ENCODE results near the gene CNIH2.

CNIH2 gene

GRCh38 chr11:66278363-66279091 lies 552 bp downstream of the CNIH2 start:
- Histone ChIP-seq H3K4me3 (ENCODE audit: low read length) (peak overlapping the region; percentile 53), H3K27ac (ENCODE audit: low read depth, low read length) (no peak overlapping the region), H3K9me3 (ENCODE audit: insufficient read depth, low read depth, low read length) (no peaks in the 10 kb centered on the region), H3K27me3 (ENCODE audit: insufficient read depth, low read length) (no peaks in the 10 kb centered on the region), H3K4me1 (ENCODE audit: insufficient read depth, low read length) (peaks cover 10% of the 10 kb centered on the region), H3K9ac (ENCODE audit: low read depth, low read length) (no peak overlapping the region), H3K36me3 (ENCODE audit: insufficient read depth, low read length) (peaks cover 18% of the 10 kb centered on the region)
- under 1% methylated on average over 26 of the region's 45 CpGs for WGBS

- Histone ChIP-seq H3K4me3 (ENCODE audit: low read length) (peak overlapping the region; percentile 53), H3K36me3 (ENCODE audit: insufficient read depth, low read length) (peaks cover 13% of the 10 kb centered on the region), H3K9ac (ENCODE audit: low read depth, low read length) (no peak overlapping the region), H3K9me3 (ENCODE audit: insufficient read depth, low read depth, low read length) (no peaks in the 10 kb centered on the region), H3K27ac (ENCODE audit: low read depth, low read length) (no peak overlapping the region), H3K27me3 (ENCODE audit: insufficient read depth, low read length) (no peaks in the 10 kb centered on the region), H3K4me1 (ENCODE audit: insufficient read depth, low read length) (peaks cover 10% of the 10 kb centered on the region)
- 35% methylated on average over 15 of the region's 15 CpGs for WGBS
Observed at GRCh38 chr11:66279092-66279734, 1.2 kb downstream of the CNIH2 start.

- Histone ChIP-seq H3K4me3 (ENCODE audit: low read length) (no peak overlapping the region), H3K27me3 (ENCODE audit: insufficient read depth, low read length) (no peaks in the 10 kb centered on the region), H3K4me1 (ENCODE audit: insufficient read depth, low read length) (peaks cover 10% of the 10 kb centered on the region), H3K27ac (ENCODE audit: low read depth, low read length) (no peak overlapping the region), H3K9ac (ENCODE audit: low read depth, low read length) (no peak overlapping the region), H3K36me3 (ENCODE audit: insufficient read depth, low read length) (peaks cover 7% of the 10 kb centered on the region), H3K9me3 (ENCODE audit: insufficient read depth, low read depth, low read length) (no peaks in the 10 kb centered on the region)
- 49% methylated on average over 14 of the region's 14 CpGs for WGBS
Observed at GRCh38 chr11:66280428-66280827, 2.5 kb downstream of the CNIH2 start.

- Histone ChIP-seq H3K4me1 (ENCODE audit: insufficient read depth, low read length) (peaks cover 10% of the 10 kb centered on the region), H3K9ac (ENCODE audit: low read depth, low read length) (no peak overlapping the region)
- WGBS, result 64% methylated on average over 6 of the region's 6 CpGs
Observed at GRCh38 chr11:66281001-66281400, 3.0 kb downstream of the CNIH2 start.

GRCh38 chr11:66281776-66282467 lies 3.9 kb downstream of the CNIH2 start:
- peaks cover 10% of the 10 kb centered on the region for H3K4me1 ChIP-seq (ENCODE audit: insufficient read depth, low read length)
- no peaks in the 10 kb centered on the region for H3K27me3 ChIP-seq (ENCODE audit: insufficient read depth, low read length)
- peaks cover 15% of the 10 kb centered on the region for H3K36me3 ChIP-seq (ENCODE audit: insufficient read depth, low read length)
- H3K4me3 ChIP-seq (ENCODE audit: low read length), result no peak overlapping the region
- H3K9me3 ChIP-seq (ENCODE audit: insufficient read depth, low read depth, low read length), result no peaks in the 10 kb centered on the region
- WGBS, result 43% methylated on average over 12 of the region's 20 CpGs
- H3K27ac ChIP-seq (ENCODE audit: low read depth, low read length), result no peak overlapping the region
- H3K9ac ChIP-seq (ENCODE audit: low read depth, low read length), result no peak overlapping the region

More at GRCh38 chr11:66281001-66281400, 3.0 kb downstream of the CNIH2 start:
- Histone ChIP-seq H3K4me3 (ENCODE audit: low read length) (no peak overlapping the region), H3K36me3 (ENCODE audit: insufficient read depth, low read length) (peaks cover 11% of the 10 kb centered on the region), H3K27me3 (ENCODE audit: insufficient read depth, low read length) (no peaks in the 10 kb centered on the region), H3K9me3 (ENCODE audit: insufficient read depth, low read depth, low read length) (no peaks in the 10 kb centered on the region), H3K27ac (ENCODE audit: low read depth, low read length) (no peak overlapping the region)

- no peak overlapping the region for H3K9ac ChIP-seq (ENCODE audit: low read depth, low read length)
Observed at GRCh38 chr11:66282468-66283455, 4.8 kb downstream of the CNIH2 start.

GRCh38 chr11:66283461-66284105 lies 5.6 kb downstream of the CNIH2 start:
- Histone ChIP-seq H3K27me3 (ENCODE audit: insufficient read depth, low read length) (no peaks in the 10 kb centered on the region), H3K27ac (ENCODE audit: low read depth, low read length) (no peak overlapping the region), H3K9me3 (ENCODE audit: insufficient read depth, low read depth, low read length) (no peaks in the 10 kb centered on the region), H3K9ac (ENCODE audit: low read depth, low read length) (no peak overlapping the region), H3K4me1 (ENCODE audit: insufficient read depth, low read length) (peaks cover 10% of the 10 kb centered on the region), H3K36me3 (ENCODE audit: insufficient read depth, low read length) (peaks cover 15% of the 10 kb centered on the region), H3K4me3 (ENCODE audit: low read length) (no peak overlapping the region)
- WGBS, result 90% methylated on average over 14 of the region's 14 CpGs

More at GRCh38 chr11:66282468-66283455, 4.8 kb downstream of the CNIH2 start:
- Histone ChIP-seq H3K36me3 (ENCODE audit: insufficient read depth, low read length) (peaks cover 15% of the 10 kb centered on the region), H3K4me3 (ENCODE audit: low read length) (no peak overlapping the region), H3K27me3 (ENCODE audit: insufficient read depth, low read length) (no peaks in the 10 kb centered on the region), H3K9me3 (ENCODE audit: insufficient read depth, low read depth, low read length) (no peaks in the 10 kb centered on the region), H3K4me1 (ENCODE audit: insufficient read depth, low read length) (peaks cover 10% of the 10 kb centered on the region), H3K27ac (ENCODE audit: low read depth, low read length) (no peak overlapping the region; the same call in 1 of the 2 replicates)
- 13% methylated on average over 34 of the region's 35 CpGs for WGBS

- Histone ChIP-seq H3K4me1 (ENCODE audit: insufficient read depth, low read length) (peaks cover 10% of the 10 kb centered on the region), H3K27ac (ENCODE audit: low read depth, low read length) (no peak overlapping the region), H3K4me3 (ENCODE audit: low read length) (no peak overlapping the region), H3K9ac (ENCODE audit: low read depth, low read length) (no peak overlapping the region), H3K36me3 (ENCODE audit: insufficient read depth, low read length) (peaks cover 15% of the 10 kb centered on the region), H3K9me3 (ENCODE audit: insufficient read depth, low read depth, low read length) (no peaks in the 10 kb centered on the region), H3K27me3 (ENCODE audit: insufficient read depth, low read length) (peaks cover under 1% of the 10 kb centered on the region; the same call in 1 of the 2 replicates)
- WGBS, result 95% methylated on average over 16 of the region's 16 CpGs
Observed at GRCh38 chr11:66284526-66285078, 6.6 kb downstream of the CNIH2 start.

- Histone ChIP-seq H3K9me3 (ENCODE audit: insufficient read depth, low read depth, low read length) (no peaks in the 10 kb centered on the region), H3K4me1 (ENCODE audit: insufficient read depth, low read length) (peaks cover 14% of the 10 kb centered on the region), H3K4me3 (ENCODE audit: low read length) (no peak overlapping the region), H3K9ac (ENCODE audit: low read depth, low read length) (no peak overlapping the region), H3K27me3 (ENCODE audit: insufficient read depth, low read length) (peaks cover 8% of the 10 kb centered on the region), H3K36me3 (ENCODE audit: insufficient read depth, low read length) (peaks cover 15% of the 10 kb centered on the region), H3K27ac (ENCODE audit: low read depth, low read length) (no peak overlapping the region)
- 93% methylated on average over 13 of the region's 13 CpGs for WGBS
Observed at GRCh38 chr11:66285250-66285947, 7.4 kb downstream of the CNIH2 start.

Measured in HUES64 (cell line).